NCI-H526 (cell line): ENCODE results near the gene TARM1.
"Not testable (repeated sequence)": the region's sequence is repeated elsewhere in the genome, so short reads cannot be mapped to it uniquely, and the experiment has no call there.

Experiments
- DNase-seq, 2 experiments: peaks; one replicate each; lab custom pipeline; 2025; lab: John Stamatoyannopoulos, UW

TARM1 gene

DNA sequence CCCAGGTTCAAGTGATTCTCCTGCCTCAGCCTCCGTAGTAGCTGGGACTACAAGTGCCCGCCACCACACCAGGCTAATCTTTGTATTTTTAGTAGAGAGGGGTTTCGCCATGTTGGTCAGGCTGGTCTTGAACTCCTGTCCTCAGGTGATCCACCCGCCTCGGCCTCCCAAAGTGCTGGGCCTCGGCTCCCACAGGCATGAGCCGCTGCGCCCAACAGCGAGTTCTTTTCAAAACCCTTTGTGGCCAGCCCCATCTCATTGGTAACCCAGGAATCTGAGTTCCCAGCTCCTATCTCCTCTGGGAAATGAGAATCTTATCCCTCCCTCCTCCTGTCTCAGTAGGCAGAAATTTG, 18.7 kb upstream of the TARM1 start:
- DNase-seq, result not testable (repeated sequence)

DNA sequence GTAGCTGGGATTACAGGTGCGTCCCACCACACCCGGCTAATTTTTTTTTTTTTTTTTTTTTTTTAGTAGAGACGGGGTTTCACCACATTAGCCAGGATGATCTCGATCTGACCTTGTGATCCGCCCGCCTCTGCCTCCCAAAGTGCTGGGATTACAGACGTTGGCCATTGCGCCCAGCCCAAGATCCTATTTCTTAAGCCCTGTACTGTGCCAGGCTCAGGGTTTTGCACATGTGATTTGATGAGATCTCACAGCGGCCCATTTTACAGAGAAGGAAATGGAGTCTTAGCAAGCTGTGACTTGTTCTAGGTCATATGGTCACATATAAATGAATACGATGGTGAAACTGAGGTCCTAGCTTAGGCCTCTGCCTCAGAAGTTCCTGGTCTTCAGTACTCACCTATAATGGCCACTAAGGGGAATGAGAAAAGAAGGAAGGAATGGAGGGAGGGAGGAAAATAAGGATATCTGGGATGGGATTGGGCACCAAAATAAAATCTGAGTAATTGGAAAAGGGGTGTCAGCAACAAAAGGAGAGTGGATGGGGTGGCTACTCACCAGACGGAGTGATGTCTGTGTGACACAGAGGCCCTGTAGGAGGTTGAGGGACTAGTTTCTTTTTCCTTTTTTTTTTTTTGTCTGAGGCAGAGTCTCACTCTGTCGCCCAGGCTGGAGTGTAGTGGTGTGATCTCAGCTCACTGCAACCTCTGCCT, 18.2 kb upstream of the TARM1 start:
- no peak for DNase-seq

DNA sequence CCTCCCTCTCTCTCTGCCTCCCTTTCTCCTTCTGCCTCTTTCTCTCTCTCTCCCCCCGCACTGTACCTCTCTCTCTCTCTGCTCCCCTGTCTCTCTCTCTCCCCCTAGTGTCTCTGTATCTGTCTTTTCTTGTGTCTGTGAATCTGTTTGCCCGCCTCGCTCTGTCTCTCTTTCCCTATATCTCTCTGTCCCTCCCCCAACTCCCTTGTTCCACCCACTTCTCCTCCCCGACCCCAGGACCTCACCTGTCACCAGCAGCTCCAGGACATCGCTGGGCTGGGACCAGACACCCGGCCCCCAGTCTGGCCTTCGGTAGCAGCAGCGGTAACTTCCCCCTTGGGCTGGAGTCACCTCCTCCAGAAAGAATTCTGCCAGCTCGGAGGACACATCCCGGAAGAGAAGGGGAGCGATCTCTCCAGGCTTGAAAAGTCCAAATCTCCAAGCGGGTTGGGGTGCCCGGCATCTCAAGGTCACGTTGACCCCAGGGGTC, 15.5 kb upstream of the TARM1 start:
- peak in 1 of 2 experiments; percentile 50 for DNase-seq

DNA sequence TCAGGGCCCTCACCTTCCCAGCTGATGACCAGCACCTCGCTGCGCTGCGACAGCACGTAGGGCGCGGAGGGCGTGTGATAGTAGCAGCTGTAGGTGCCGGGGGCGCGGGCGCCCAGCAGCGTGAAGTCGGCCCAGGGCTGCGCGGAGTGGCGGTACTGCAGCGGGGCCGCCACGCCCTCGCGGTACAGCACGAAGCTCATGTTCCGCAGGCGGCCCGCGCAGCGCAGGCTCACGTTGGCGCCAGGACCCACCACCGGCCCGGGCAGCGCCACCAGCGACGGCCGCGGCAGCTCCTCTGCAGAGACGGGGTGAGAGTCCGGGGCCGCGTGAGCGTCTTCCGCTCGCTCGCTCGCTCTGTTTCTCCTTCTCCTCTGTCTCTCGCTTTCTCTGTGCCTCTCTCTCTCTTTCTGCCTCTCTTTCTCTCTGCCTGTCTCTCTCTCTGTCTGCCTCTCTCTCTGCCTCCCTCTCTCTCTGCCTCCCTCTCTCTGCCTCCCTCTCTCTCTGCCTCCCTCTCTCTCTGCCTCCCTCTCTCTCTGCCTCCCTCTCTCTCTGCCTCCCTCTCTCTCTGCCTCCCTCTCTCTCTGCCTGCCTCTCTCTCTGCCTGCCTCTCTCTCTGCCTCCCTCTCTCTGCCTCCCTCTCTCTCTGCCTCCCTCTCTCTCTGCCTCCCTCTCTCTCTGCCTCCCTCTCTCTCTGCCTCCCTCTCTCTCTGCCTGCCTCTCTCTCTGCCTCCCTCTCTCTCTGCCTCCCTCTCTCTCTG, 14.9 kb upstream of the TARM1 start:
- DNase-seq, result peak in 1 of 2 experiments; percentile 84

DNA sequence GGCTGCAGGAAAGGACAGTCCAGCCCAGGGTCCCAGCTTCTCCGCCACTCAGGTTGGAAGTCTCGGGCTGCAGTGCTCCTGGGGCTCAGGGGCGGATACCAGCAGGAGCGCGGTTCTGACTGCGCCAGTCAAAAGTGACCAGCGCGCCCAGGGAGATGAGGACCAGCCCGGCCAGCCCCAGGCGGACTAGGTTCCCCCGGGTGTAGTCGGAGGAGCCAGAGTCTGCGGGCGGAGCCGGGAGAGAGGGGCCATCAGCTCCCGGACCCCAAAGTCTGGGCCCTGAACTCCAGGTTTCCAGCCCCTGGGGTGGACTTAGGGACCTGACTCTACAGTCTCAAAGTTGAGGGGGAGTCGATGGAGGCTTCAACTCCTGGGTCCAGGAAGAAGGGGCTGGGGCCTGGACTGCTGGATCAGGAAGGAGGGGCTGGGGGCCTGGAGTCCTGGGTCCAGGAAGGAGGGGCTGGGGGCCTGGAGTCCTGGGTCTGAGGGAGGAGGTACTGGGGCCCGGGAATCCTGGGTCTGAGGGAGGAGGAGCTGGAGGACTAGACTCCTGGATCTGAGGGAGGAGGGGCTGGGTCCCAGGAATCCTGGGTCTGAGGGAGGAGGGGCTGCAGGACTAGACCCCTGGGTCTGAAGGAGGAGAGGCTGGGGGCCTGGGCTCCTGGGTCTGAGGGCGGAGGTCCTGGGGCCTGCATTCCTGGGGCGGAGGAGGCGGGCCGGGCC, 14.1 kb upstream of the TARM1 start:
- DNase-seq, result no peak

DNA sequence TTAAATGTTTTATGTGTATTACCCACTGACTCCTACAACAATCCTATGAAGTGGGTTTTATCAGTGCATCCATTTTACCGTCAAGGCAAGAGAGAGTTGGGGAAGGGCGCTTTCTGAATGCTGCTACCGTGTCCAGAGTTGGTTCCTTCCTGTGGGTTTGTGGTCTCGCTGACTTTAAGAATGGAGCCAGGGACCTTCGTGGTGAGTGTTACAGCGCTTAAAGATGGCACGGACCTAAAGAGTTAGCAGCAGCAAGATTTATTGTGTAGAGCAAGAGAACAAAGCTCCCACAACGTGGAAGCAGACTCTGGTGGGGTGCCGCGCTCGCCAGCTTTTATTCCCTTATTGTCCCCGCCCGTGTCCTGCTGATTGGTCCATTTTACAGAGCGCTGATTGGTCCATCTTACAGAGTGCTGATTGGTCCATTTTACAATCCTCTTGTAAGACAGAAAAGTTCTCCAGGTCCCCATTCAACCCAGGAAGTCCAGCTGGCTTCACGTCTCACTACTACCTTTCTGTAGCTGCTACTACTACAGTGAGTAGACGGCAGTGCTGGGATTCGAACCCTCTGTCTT, 13.3 kb upstream of the TARM1 start:
- DNase-seq, result no peak

DNA sequence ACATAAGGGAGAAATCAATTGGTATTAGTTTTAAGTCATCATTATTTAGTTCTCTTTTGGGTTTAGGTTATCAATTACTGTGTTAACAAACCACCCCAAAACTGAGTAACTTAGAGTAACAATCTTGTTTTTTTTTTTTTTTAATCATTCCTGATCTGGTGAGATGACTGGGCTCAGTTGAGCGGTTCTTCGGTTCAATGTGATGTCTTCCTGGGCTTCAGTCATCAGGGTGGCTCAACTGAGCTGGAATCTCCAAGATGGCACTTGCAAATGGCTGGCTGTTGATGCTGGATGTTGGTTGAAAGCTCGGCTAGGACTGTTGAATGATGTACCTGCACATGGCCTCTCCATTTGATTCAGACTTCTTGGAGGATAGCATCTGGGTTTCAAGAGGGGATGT, 3.2 kb upstream of the TARM1 start:
- DNase-seq, result no peak

DNA sequence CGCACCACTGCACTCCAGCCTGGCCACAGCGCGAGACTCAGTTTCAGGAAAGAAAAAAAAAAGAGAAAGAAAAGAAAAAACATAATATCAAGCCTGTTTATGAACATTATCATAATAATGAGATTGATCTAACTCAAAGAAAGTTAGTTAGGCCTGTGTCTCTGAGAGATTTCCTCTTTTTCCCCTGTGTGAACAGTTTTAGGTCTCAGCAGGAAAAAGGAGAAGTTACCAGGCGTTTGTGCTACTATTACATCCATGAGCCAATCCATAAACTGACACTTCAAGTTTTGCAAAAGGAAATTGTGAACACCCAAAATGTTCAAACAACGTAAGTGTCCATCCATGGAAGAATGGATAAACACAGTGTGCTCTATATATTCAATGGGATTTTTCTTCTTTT, 3.8 kb downstream of the TARM1 start:
- DNase-seq, result no peak

DNA sequence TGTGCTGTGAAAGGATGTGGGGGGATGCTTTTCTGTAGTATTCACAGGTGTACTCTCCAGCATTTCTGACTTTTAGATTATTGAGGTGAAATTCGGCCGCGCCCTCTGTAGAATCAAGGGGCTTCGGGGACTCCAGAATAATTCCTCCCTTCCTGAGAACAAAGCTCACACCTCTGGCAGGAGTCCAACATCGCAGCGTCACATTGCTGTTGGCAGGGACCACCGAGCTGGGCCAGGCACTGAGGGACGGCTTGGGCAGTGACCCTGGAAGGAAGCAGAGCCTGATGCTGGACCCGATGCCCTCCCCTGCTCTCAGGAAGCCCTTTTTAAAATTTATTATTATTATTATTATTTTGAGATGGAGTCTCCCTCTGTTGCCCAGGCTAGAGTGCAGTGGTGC, 6.3 kb downstream of the TARM1 start:
- no peak for DNase-seq

DNA sequence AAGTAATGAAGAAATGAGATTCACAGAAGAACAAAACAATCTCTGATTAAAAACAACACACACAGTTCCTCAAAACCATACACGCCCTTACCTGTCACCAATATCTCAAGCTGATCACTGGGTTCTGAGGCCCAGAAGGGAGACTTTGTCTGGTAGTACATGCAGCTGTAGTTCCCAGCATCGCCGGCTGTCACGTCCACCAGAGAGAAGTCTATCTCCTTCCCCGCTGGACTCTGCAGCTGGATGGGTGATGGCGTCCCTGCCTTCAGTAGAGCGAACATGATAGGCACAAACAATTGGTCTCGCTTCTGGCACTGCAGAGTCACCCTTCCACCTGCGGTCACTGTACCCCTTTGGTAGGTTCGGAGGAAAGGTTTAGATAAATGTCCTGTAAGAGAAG, 7.3 kb downstream of the TARM1 start:
- no peak for DNase-seq

DNA sequence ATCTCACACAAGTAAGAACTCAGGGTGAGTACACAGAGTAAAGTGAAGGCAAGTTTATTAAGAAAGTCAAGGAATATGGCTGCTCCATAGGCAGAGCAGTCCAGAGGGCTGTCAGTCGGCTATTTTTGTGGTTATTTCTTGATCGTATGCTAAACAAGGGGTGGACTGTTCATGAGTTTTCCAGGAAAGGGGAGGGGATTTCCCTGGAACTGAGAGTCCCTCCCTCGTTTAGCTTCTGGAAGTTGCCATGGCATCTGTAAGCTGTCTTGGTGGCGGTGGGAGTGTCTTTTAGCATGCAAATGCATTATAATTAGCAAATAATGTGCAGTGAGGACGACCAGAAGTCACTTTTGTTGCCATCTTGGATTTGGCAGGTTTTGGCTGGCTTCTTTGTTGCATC, 11.7 kb downstream of the TARM1 start:
- DNase-seq, result no peak

DNA sequence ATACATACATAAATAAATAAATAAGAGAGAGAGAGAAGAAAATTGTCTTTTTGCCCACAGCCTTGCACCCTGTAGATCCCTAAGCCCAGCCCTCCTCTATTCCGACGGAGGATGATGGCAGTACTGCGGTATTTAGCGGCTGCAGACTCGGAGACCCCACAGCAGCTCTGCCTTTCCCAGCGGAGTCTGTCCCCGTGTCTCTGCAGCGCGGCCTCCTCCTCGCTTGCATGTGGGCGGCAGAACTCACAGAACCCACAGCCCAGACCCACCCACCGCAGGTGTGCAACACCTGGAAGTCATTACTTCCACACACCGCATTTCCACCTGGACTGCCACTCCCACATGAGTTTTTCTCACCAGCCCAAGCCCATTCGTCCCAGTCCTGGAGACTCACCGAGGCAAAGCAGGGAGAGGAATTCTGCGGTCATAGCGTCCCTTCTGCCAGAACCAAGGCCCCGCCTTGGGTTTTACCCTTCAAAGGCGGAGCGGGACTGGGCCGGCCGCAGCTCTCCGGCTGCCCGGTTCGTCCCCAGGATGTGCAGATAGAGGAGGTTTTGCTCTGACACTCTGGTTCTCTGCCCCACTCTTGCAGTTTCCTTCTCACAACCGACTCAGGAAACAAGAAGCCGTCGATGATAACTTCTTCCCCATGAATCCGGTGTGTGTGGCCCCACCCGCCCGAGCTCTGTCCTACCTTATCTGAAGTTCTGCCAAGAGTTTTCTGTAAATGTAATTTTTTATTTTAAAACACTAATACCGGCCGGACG, 17.6 kb downstream of the TARM1 start, which contains the start of gene VSTM1:
TSS of gene VSTM1 (minus strand) at position 548 of the 767 bp plus-strand sequence. CDS start at position 428, 120 bp downstream.
- DNase-seq, result no peak

DNA sequence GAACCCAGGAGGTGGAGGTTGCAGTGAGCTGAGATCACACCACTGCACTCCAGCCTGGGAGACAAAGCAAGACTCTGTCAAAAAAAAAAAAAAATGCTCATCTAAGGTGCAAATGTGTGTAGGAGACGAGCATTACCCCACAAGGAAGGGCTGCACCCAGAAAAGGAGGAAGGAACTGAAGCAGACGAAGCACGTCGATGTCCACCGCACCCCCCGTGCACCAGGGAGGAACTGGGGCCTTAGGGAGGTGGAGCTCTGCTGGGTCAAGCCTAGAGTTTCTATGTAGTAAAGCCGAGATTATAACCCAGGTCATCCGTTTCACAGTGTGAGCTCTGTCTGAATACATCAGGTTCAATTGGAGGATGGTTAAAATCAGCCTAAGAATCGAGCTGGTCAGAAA, 18.5 kb downstream of the TARM1 start:
- no peak for DNase-seq

DNA sequence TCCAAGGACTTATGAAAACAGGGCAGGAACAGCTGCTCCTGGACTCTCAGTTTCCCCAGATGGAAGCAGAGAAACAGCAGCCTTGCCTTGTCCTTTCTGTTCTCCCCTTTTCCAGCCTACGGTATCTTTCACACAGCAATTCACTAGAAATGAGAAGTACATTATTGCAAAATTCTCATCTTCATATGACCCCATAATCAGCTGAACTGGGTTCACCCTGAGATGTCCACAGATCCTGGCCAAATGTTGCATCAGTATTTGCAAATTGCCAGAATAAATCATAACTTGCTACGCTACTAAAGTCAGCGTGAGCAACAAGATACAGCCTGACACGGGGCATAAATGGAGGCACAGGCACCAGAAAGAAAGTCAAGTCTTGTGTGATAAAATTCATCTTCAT, 33.5 kb downstream of the TARM1 start:
- DNase-seq, result no peak

DNA sequence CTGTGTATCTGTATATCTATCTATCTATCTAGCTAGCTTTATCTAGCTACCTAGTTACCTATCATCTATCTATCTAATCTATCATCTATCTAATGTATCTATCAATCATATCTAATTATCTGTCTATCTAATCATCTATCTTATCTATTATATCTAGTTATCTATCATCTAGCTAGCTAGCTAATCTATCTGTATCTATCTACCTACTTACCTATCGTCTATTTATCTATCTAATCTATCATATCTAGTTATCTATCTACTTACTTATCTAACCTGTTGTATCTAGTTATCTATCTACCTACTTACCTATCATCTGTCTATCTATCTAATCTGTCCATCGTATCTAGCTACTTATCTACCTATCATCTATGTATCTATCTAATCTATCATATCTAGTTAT, 35.4 kb downstream of the TARM1 start:
- DNase-seq, result no peak

DNA sequence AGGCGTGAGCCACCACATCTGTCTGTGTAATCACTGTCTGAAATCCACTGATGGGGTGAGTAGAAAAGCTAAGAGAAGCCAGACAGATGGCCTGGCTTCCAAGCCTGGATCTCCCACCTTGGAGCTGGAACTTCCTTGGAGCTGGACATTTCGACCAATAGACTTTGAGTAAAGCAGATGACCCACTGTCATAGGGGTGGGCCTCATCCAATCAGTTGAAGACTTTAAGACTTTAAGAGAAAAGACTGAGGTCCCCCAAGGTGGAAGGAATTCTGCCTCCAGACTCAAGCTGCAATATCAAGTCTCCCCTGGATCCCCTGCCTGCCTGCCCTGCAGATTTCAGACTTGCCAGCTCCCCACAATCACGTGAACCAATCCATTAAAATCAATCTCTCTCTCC, 38.2 kb downstream of the TARM1 start:
- no peak for DNase-seq

DNA sequence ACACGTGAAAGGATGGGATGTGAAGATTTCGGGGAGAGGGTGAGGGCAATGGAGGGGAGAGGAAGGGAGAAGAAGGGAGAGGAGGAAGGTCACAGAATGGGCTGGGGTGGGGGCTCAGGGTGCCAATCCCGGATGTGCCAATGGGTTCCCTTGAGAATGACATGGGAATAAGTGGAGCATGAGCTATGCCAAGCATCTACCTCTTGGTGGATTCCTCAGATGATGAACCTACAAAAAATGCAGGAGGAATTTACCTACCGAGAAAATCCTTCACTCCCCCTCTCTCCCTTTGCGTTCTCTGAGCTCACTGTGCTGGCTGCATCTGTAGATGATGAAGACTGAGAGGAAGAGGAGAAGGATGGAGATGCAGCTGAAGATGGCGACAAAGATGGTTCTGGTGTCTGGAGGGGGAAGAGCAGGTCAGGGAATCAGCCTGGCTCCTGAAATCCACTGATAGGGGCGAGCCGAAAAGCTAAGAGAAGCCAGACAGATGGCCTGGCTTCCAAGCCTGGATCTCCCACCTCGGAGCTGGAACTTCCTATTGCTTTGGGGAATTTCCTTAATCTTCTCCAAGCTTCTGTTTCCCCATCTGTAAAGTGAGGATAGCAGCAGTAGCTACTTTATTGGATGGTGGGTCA, 39.1 kb downstream of the TARM1 start:
- no peak for DNase-seq

DNA sequence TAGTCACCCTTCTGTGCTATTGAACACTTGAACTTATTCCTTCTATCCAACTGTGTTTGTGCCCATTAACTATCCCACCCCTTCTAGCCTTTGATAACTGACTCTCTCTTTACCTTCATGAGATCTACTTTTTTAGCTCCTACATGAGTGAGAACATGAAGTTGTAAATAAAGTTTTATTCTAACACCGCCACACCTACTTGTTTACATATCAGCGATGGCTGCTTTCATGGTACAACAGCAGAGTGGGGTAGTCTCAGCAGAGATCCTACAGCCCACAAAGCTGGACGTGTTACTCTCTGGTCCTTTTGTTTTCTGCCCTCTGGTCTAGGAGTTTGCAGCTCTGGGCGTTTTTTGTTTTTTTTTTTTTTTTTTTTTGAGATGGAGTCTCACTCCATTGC, 41.2 kb downstream of the TARM1 start:
- no peak for DNase-seq

DNA sequence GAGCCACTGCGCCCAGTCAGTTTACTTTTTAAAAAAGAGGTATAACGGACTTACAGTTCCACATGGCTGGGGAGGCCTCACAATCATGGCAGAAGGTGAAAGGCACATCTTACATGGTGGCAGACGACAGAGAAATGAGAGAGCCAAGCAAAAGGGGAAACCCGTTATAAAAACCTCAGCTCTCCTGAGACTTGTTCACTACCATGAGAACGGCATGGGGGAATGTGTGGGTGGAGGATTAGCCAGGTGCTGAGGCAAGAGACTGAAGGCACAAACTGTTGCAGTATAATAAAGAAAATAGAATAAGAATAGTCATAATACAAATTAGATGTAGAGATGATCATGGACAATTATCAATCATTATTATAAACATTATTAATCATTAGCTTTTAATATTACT, 44.6 kb downstream of the TARM1 start:
- not testable (repeated sequence) for DNase-seq

DNA sequence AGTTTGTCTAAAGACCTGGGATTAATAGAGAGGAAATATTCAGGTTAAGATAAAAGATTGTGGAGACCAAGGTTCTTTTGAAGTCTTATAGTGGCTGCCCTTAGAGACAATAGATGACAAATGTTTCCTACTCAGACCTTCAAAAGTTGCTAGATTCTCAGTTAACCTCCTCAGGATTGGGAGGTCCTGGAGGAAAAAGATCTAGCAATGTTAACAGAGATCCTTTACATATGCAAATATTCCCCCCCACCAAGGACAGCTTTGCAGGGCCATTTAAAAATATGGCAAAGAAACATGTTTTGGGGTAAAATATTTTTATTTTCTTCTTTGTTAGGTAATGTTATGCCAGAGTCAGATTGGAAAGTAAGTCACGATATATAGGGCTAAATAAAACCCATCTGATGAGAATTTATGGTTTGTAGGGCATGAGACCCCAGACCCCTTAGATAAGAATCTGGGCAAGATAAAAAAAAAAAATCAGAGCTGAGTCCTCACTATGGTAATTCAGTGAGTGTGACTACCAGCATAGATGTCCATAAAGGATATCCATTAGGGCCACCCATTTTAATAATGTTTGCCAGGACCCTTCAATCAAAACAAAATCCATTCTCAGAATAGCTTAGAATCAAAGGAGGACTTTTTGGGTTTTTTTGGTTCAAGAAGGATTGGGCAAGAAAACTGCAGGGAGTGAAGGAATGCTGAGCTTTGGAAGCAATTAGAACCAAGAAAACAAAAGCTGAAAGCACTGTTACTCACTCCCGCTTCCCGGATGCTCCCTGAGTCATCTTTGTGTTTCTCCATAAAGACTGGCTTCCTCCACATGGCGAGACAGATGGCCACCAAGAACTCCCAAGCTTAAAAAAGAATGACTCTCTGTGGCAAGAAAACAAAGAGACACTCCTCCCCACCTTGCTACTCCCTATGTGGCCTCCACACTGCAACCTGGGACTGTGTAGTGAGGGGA, 45.7 kb downstream of the TARM1 start:
- no peak for DNase-seq
